ENCODE measurements around the gene RXRA. TPM values are rescaled to one million over a fixed set of nuclear protein-coding genes. Genes with fewer than 3 reads are reported as not detected.

RXRA gene
- total RNA-seq, 1 donor from 2014 or later, result 83.3 TPM

GRCh38 chr9:134293611-134294152, 32.6 kb upstream of the RXRA start:
- Mint-ChIP-seq H3K36me3 (ENCODE audit: low read depth, unreplicated experiment) (no peaks in the 10 kb centered on the region), H3K4me3 (ENCODE audit: unreplicated experiment) (no peak overlapping the region), H3K27ac (ENCODE audit: unreplicated experiment) (no peak overlapping the region), H3K27me3 (ENCODE audit: unreplicated experiment) (peaks cover 8% of the 10 kb centered on the region), H3K4me1 (ENCODE audit: unreplicated experiment) (no peaks in the 10 kb centered on the region), H3K9me3 (ENCODE audit: unreplicated experiment) (no peaks in the 10 kb centered on the region)
- TF ChIP-seq, protein P1, sequence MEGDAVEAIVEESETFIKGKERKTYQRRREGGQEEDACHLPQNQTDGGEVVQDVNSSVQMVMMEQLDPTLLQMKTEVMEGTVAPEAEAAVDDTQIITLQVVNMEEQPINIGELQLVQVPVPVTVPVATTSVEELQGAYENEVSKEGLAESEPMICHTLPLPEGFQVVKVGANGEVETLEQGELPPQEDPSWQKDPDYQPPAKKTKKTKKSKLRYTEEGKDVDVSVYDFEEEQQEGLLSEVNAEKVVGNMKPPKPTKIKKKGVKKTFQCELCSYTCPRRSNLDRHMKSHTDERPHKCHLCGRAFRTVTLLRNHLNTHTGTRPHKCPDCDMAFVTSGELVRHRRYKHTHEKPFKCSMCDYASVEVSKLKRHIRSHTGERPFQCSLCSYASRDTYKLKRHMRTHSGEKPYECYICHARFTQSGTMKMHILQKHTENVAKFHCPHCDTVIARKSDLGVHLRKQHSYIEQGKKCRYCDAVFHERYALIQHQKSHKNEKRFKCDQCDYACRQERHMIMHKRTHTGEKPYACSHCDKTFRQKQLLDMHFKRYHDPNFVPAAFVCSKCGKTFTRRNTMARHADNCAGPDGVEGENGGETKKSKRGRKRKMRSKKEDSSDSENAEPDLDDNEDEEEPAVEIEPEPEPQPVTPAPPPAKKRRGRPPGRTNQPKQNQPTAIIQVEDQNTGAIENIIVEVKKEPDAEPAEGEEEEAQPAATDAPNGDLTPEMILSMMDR (IDR thresholded peaks at IDR 0.05; ENCODE audit: unreplicated experiment), result no peak
- no peak for DNase-seq (ENCODE audit: low spot score)

- no peak overlapping the region for H3K4me3 Mint-ChIP-seq (ENCODE audit: unreplicated experiment)
- H3K27ac Mint-ChIP-seq (ENCODE audit: unreplicated experiment), result no peak overlapping the region
- TF ChIP-seq, protein P1 (IDR thresholded peaks at IDR 0.05; ENCODE audit: unreplicated experiment), result no peak
- DNase-seq (ENCODE audit: low spot score), result no peak
- H3K27me3 Mint-ChIP-seq (ENCODE audit: unreplicated experiment), result peaks cover 8% of the 10 kb centered on the region
- H3K9me3 Mint-ChIP-seq (ENCODE audit: unreplicated experiment), result no peaks in the 10 kb centered on the region
- no peaks in the 10 kb centered on the region for H3K36me3 Mint-ChIP-seq (ENCODE audit: low read depth, unreplicated experiment)
- no peaks in the 10 kb centered on the region for H3K4me1 Mint-ChIP-seq (ENCODE audit: unreplicated experiment)
These were observed 31.8 kb upstream of the RXRA start for GRCh38 chr9:134294153-134295071.

DNA sequence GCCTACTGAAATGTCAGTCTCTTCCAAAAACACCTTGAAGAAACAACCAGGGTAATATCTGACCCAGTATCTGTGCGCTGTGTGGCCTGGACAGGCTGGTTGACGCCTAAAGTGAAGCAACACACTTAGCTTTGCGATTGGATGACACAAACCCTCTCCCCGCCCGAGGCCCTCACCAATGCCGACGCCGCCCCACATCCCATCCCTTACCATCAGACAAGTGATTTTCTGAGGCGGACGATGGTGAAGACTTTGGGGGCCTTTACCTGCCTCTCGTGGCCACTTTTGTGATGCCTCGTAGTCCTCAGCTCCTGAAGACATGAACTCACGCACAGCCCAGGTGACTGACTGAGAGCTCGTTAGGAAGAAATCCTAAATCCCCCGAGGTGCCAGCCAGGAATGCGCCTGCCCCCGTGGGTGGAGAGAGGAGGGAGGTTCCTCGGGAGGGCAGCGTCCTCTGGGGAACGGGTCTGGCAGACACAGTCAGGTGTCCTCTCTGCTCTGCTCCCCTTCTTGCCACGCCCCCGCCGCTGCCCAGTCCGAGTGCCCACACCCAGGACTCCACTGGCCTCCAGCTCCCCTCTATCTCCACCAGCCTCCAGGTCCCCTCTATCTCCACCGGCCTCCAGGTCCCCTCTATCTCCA, 31.0 kb upstream of the RXRA start:
- Mint-ChIP-seq H3K4me3 (ENCODE audit: unreplicated experiment) (no peak overlapping the region), H3K4me1 (ENCODE audit: unreplicated experiment) (no peaks in the 10 kb centered on the region), H3K9me3 (ENCODE audit: unreplicated experiment) (no peaks in the 10 kb centered on the region), H3K27me3 (ENCODE audit: unreplicated experiment) (peaks cover 8% of the 10 kb centered on the region), H3K27ac (ENCODE audit: unreplicated experiment) (no peak overlapping the region), H3K36me3 (ENCODE audit: low read depth, unreplicated experiment) (no peaks in the 10 kb centered on the region)
- no peak for DNase-seq (ENCODE audit: low spot score)
- TF ChIP-seq, protein P1 (IDR thresholded peaks at IDR 0.05; ENCODE audit: unreplicated experiment), result no peak

DNA sequence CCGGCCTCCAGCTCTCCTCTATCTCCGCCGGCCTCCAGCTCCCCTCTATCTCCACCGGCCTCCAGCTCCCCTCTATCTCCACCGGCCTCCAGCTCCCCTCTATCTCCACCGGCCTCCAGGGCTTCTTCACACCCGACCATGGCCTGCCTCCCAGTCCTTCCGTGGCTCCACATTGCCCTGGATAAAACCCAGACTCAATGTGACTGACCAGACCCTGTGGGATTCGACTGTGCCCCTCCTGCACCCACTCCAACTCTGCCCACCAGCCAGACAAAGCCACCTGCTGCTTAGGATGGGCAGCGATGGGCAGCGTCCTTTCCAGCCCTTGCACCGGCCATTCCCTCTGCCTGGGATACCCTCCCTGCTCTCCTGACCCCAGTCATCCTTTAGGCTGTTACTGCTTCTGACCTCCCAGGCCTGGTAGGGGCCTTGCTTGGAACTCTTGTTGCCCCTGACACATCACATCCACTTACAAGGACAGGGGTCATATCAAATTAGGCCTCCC, 30.5 kb upstream of the RXRA start:
- H3K27ac Mint-ChIP-seq (ENCODE audit: unreplicated experiment), result peak overlapping the region; percentile 53
- H3K4me3 Mint-ChIP-seq (ENCODE audit: unreplicated experiment), result no peak overlapping the region
- TF ChIP-seq, protein P1 (IDR thresholded peaks at IDR 0.05; ENCODE audit: unreplicated experiment), result no peak
- no peaks in the 10 kb centered on the region for H3K36me3 Mint-ChIP-seq (ENCODE audit: low read depth, unreplicated experiment)
- no peak for DNase-seq (ENCODE audit: low spot score)
- peaks cover 8% of the 10 kb centered on the region for H3K27me3 Mint-ChIP-seq (ENCODE audit: unreplicated experiment)
- no peaks in the 10 kb centered on the region for H3K4me1 Mint-ChIP-seq (ENCODE audit: unreplicated experiment)
- H3K9me3 Mint-ChIP-seq (ENCODE audit: unreplicated experiment), result no peaks in the 10 kb centered on the region
